IMR-90 (cell line): ENCODE results near the gene BRWD1. TPM values are rescaled to one million over a fixed set of nuclear protein-coding genes. Genes with fewer than 3 reads are reported as not detected.

ENCODE experiments used
- ATAC-seq: fragments of 200-7000 bp; cut with Tn5 transposase; 2 replicates; pipeline ENCODE4 v1.9.1; 2020; ENCODE audit warnings: low read depth, mild to moderate bottlenecking, moderate library complexity
- BruUV-seq: library from RNA; stranded (reverse); fragments of 400-500 nt; replicated peaks from 2 replicates; lab custom pipeline; 2021; lab: Mats Ljungman, UMichigan
- CTCF ChIA-PET: fragments of 300-600 bp; formaldehyde crosslinking; extraction: SDS; loops from one replicate; lab custom pipeline; 2021; ENCODE audit warnings: antibody characterized with exemption; lab: Yijun Ruan, JAX
- POLR2A ChIA-PET: fragments of 300-600 bp; sonication (Branson Sonifier 250); formaldehyde crosslinking; loops from one replicate; lab custom pipeline; 2022; ENCODE audit warnings: antibody characterized with exemption; ENCODE audit not compliant: unreplicated experiment; lab: Charles Lee
- DNase-seq: peaks from one replicate; pipeline ENCODE4 v3.0.0; 2013
- H2AFZ ChIP-seq: replicated peaks from 2 replicates; pipeline ENCODE3; 2013; ENCODE audit warnings: low read length, mild to moderate bottlenecking; ENCODE audit not compliant: poor library complexity
- H2AK5ac ChIP-seq: 2 replicates; pipeline ENCODE4 v1.6.1; 2013; ENCODE audit warnings: low read depth, low read length, inconsistent platforms
- H2AK9ac ChIP-seq: replicated peaks from 2 replicates; pipeline ENCODE3; 2013; ENCODE audit warnings: mild to moderate bottlenecking, low read depth, low read length, moderate library complexity; ENCODE audit not compliant: poor library complexity
- H2BK120ac ChIP-seq: 2 replicates; pipeline ENCODE4 v1.6.1; 2013; ENCODE audit warnings: low read depth, low read length, inconsistent platforms
- H2BK15ac ChIP-seq: 3 replicates; pipeline ENCODE4 v1.6.1; 2013; ENCODE audit warnings: low read depth, low read length, inconsistent platforms
- H2BK20ac ChIP-seq: 2 replicates; pipeline ENCODE4 v1.6.1; 2013; ENCODE audit warnings: low read depth, mild to moderate bottlenecking, inconsistent platforms, low read length, moderate library complexity
- H2BK5ac ChIP-seq: 2 replicates; pipeline ENCODE4 v1.6.1; 2013; ENCODE audit warnings: mild to moderate bottlenecking, low read depth, low read length, inconsistent platforms; ENCODE audit not compliant: poor library complexity, severe bottlenecking
- H3K14ac ChIP-seq: replicated peaks from 2 replicates; pipeline ENCODE4 v1.6.1; 2013; ENCODE audit warnings: low read depth, low read length, inconsistent platforms
- H3K18ac ChIP-seq: 2 replicates; pipeline ENCODE4 v1.6.1; 2013; ENCODE audit warnings: low read depth, low read length, control low read depth
- H3K23ac ChIP-seq: 2 replicates; pipeline ENCODE4 v1.6.1; 2013; ENCODE audit warnings: low read depth, low read length, inconsistent platforms
- H3K27ac ChIP-seq: 2 replicates; pipeline ENCODE4 v1.5.1; 2013; ENCODE audit warnings: mild to moderate bottlenecking, control low read depth, low read length; ENCODE audit not compliant: insufficient read depth
- H3K27me3 ChIP-seq: 2 replicates; pipeline ENCODE4 v1.6.1; 2013; ENCODE audit warnings: low read length; ENCODE audit not compliant: control insufficient read depth, insufficient read depth
- H3K36me3 ChIP-seq: 2 replicates; pipeline ENCODE4 v1.6.1; 2013; ENCODE audit warnings: low read length, mixed read lengths; ENCODE audit not compliant: control insufficient read depth, insufficient read depth
- H3K4ac ChIP-seq: 2 replicates; pipeline ENCODE4 v1.6.1; 2013; ENCODE audit warnings: low read depth, low read length, inconsistent platforms
- H3K4me1 ChIP-seq: 2 replicates; pipeline ENCODE4 v1.6.1; 2013; ENCODE audit warnings: low read length, mixed read lengths; ENCODE audit not compliant: control insufficient read depth, insufficient read depth
- H3K4me2 ChIP-seq: 2 replicates; pipeline ENCODE4 v1.6.1; 2013; ENCODE audit warnings: low read depth, mild to moderate bottlenecking, control low read depth, low read length, moderate library complexity
- H3K4me3 ChIP-seq: 2 replicates; pipeline ENCODE4 v1.5.1; 2013; ENCODE audit warnings: low read depth, mild to moderate bottlenecking, control low read depth, low read length, moderate library complexity; ENCODE audit not compliant: insufficient read depth
- H3K56ac ChIP-seq: 2 replicates; pipeline ENCODE4 v1.6.1; 2013; ENCODE audit warnings: low read length, inconsistent platforms; ENCODE audit not compliant: insufficient read depth; ENCODE audit errors: extremely low read depth
- H3K79me1 ChIP-seq, 2 experiments: 2 replicates each; pipeline ENCODE4 v1.6.1; 2013; ENCODE audit warnings: low read length in 2 of 2, inconsistent platforms in 1 of 2, low read depth in 1 of 2
- H3K9ac ChIP-seq: 2 replicates; pipeline ENCODE4 v1.6.1; 2013; ENCODE audit warnings: low read depth, low read length, control low read depth
- H3K9me1 ChIP-seq: 2 replicates; pipeline ENCODE4 v1.6.1; 2013; ENCODE audit warnings: low read length, inconsistent platforms; ENCODE audit not compliant: insufficient read depth
- H3K9me3 ChIP-seq: 2 replicates; pipeline ENCODE4 v1.6.1; 2013; ENCODE audit warnings: low read length; ENCODE audit not compliant: control insufficient read depth, insufficient read depth
- H4K20me1 ChIP-seq: 2 replicates; pipeline ENCODE4 v1.6.1; 2013; ENCODE audit warnings: low read length, inconsistent platforms; ENCODE audit not compliant: insufficient read depth
- H4K5ac ChIP-seq: 2 replicates; pipeline ENCODE4 v1.6.1; 2013; ENCODE audit warnings: mild to moderate bottlenecking, low read depth, low read length, control low read depth
- H4K8ac ChIP-seq, 2 experiments: 2 replicates each; pipeline ENCODE4 v1.6.1; 2013; ENCODE audit warnings: low read depth in 2 of 2, low read length in 2 of 2, control low read depth in 1 of 2, inconsistent platforms in 1 of 2
- H4K91ac ChIP-seq: 2 replicates; pipeline ENCODE4 v1.6.1; 2013; ENCODE audit warnings: low read depth, low read length, inconsistent platforms; ENCODE audit not compliant: insufficient read depth
- BHLHE40 ChIP-seq: fragments of 150-350 bp; IDR thresholded peaks from 2 replicates; pipeline ENCODE4 v1.6.1; 2016; ENCODE audit warnings: mild to moderate bottlenecking, low read depth, low read length
- CEBPB ChIP-seq: IDR thresholded peaks from 2 replicates; pipeline ENCODE4 v1.6.1; 2012; ENCODE audit warnings: low read depth, low read length, improper control_type of control experiment
- CHD1 ChIP-seq: IDR thresholded peaks from 2 replicates; pipeline ENCODE4 v1.6.1; 2012; ENCODE audit warnings: low read depth, low read length, improper control_type of control experiment
- FOS ChIP-seq: fragments of 150-350 bp; IDR thresholded peaks from 2 replicates; pipeline ENCODE4 v1.6.1; 2016; ENCODE audit warnings: low read depth, low read length
- MAFK ChIP-seq: IDR thresholded peaks from 2 replicates; pipeline ENCODE4 v1.6.1; 2012; ENCODE audit warnings: low read depth, low read length, improper control_type of control experiment
- MAZ ChIP-seq: IDR thresholded peaks from 2 replicates; pipeline ENCODE4 v1.6.1; 2012; ENCODE audit warnings: low read depth, mild to moderate bottlenecking, low read length, improper control_type of control experiment, moderate library complexity, borderline replicate concordance
- NFE2L2 ChIP-seq: fragments of 150-350 bp; IDR thresholded peaks from 2 replicates; pipeline ENCODE4 v1.6.1; 2016; ENCODE audit warnings: low read depth, mild to moderate bottlenecking, low read length
- POLR2A ChIP-seq: IDR thresholded peaks from 2 replicates; pipeline ENCODE4 v1.6.1; 2012; ENCODE audit warnings: mild to moderate bottlenecking, low read depth, low read length
- RAD21 ChIP-seq: IDR thresholded peaks from 2 replicates; pipeline ENCODE4 v1.6.1; 2012; ENCODE audit warnings: low read length, improper control_type of control experiment
- RFX5 ChIP-seq: IDR thresholded peaks from 2 replicates; pipeline ENCODE4 v1.8.0; 2012; ENCODE audit warnings: low read depth, mild to moderate bottlenecking, low read length, moderate library complexity
- SMC3 ChIP-seq: fragments of 150-350 bp; IDR thresholded peaks from 2 replicates; pipeline ENCODE4 v1.6.1; 2016; ENCODE audit warnings: low read depth, mild to moderate bottlenecking, antibody characterized with exemption, low read length, moderate library complexity
- WGBS, 2 experiments: methylation state at CpG; one replicate each; pipeline versions ENCODE4 v1.1.5 to v1.1.7; 2013; ENCODE audit warnings: missing lambda C conversion rate in 2 of 2; ENCODE audit not compliant: insufficient read length in 1 of 2; ENCODE audit errors: extremely low coverage in 2 of 2; 5-methylcytosine and 5-hydroxymethylcytosine counted together
- dilution Hi-C: fragments of 300-500 bp; cut with HindIII; formaldehyde crosslinking; loops from one replicate; pipeline ENCODE4 v1.14.3; 2018; ENCODE audit warnings: low sequenced_read_pairs; ENCODE audit not compliant: unreplicated experiment
- in situ Hi-C: fragments of 300-500 bp; cut with MboI; formaldehyde crosslinking; loops from 3 replicates; pipeline ENCODE4 v1.14.3; 2019; ENCODE audit warnings: low sequenced_read_pairs, inconsistent platforms, mixed read lengths
- intact Hi-C: fragments of 100-400 bp; cut with micrococcal nuclease; formaldehyde crosslinking; loops from 2 replicates; pipeline ENCODE4 v1.10.0; 2022
- polyA plus RNA-seq, 3 experiments: library from polyadenylated mRNA; depleted of rRNA; stranded (reverse); fragments of >200 nt; gene quantifications; 2 replicates each; pipeline ENCODE4 v1.2.3, GENCODE V29; 2012; ENCODE audit warnings: low replicate concordance in 1 of 3
- total RNA-seq: library from RNA; depleted of rRNA; stranded (reverse); fragments of >200 nt; gene quantifications from 2 replicates; pipeline ENCODE4 v1.2.3, GENCODE V29; 2012
- TF ChIP-seq, protein P1 (sequence below): fragments of 150-350 bp; IDR thresholded peaks from 2 replicates; pipeline ENCODE4 v1.6.1; 2017; ENCODE audit warnings: mild to moderate bottlenecking, antibody characterized with exemption, low read length, low read depth
- TF ChIP-seq, protein P2 (sequence below): fragments of 150-350 bp; IDR thresholded peaks from 2 replicates; pipeline ENCODE4 v1.6.1; 2016; ENCODE audit warnings: low read depth, mild to moderate bottlenecking, low read length, moderate library complexity, borderline replicate concordance

The BRWD1 gene
- total and polyA plus RNA-seq, 2 of the 4 experiments (the other 2 are of a cell fraction) = 6.7 to 28.7 TPM

DNA sequence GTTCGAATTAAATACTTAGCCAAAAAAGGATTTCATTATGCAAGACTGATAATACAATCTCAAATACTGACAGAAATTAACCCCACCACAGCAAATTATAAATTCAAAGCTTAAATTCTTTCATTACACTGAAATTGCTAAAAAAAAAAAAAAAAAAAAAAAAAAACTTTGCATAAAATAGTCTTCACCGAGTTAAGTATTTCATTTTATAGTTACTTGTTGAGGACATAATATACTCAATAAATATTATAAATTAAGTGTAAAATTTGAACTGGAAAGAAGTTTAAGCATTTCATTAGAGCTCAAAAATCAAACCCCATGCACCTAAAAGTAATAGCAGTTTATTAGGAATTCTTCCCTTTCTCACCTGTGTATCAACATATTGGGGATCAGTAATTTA lies 128.3 kb downstream of the BRWD1 start:
- Histone ChIP-seq H2BK5ac (no peak overlapping the region), H3K9ac (no peak overlapping the region), H3K23ac (no peak overlapping the region), H4K5ac (no peak overlapping the region), H3K18ac (no peak overlapping the region), H2BK120ac (no peak overlapping the region), H4K91ac (no peak overlapping the region), H3K9me3 (no peaks in the 10 kb centered on the region), H4K20me1 (peaks cover 9% of the 10 kb centered on the region; the same call in 1 of the 2 replicates), H2AFZ (no peak overlapping the region), H2AK5ac (no peak overlapping the region), H3K4ac (no peak overlapping the region), H3K4me3 (no peak overlapping the region), H3K9me1 (peaks cover 4% of the 10 kb centered on the region), H2AK9ac (no peak overlapping the region), H2BK15ac (no peak overlapping the region), H3K36me3 (no peaks in the 10 kb centered on the region), H3K56ac (no peak overlapping the region), H3K27me3 (no peaks in the 10 kb centered on the region), H3K4me1 (peaks cover 4% of the 10 kb centered on the region; the same call in 1 of the 2 replicates), H3K27ac (no peak overlapping the region), H2BK20ac (no peak overlapping the region), H4K8ac (no peak overlapping the region), H3K4me2 (no peak overlapping the region), H3K14ac (no peak overlapping the region), H3K79me1 (peaks cover 15 to 30% of the 10 kb centered on the region in 2 experiments)
- WGBS, 2 experiments = no CpG with 5 or more reads among the region's 2 CpGs
- CTCF ChIA-PET = no interaction called here
- dilution Hi-C loops = no loop called here
- POLR2A ChIA-PET = interaction anchor here (0.6 kb wide), 1 partner anchor 11 kb away, joined by 8 read pairs; no protein-coding TSS in a partner anchor
- in situ Hi-C loops = no loop called here
- BruUV-seq = no TSS peak
- intact Hi-C loops = no loop called here
- no peak for TF ChIP-seq RFX5
- no peak for TF ChIP-seq CEBPB
- TF ChIP-seq, protein P1, sequence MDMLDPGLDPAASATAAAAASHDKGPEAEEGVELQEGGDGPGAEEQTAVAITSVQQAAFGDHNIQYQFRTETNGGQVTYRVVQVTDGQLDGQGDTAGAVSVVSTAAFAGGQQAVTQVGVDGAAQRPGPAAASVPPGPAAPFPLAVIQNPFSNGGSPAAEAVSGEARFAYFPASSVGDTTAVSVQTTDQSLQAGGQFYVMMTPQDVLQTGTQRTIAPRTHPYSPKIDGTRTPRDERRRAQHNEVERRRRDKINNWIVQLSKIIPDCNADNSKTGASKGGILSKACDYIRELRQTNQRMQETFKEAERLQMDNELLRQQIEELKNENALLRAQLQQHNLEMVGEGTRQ = no peak
- TF ChIP-seq SMC3 = no peak
- no peak for TF ChIP-seq FOS
- no peak for TF ChIP-seq POLR2A
- TF ChIP-seq CHD1 = no peak
- TF ChIP-seq RAD21 = no peak
- TF ChIP-seq, protein P2, sequence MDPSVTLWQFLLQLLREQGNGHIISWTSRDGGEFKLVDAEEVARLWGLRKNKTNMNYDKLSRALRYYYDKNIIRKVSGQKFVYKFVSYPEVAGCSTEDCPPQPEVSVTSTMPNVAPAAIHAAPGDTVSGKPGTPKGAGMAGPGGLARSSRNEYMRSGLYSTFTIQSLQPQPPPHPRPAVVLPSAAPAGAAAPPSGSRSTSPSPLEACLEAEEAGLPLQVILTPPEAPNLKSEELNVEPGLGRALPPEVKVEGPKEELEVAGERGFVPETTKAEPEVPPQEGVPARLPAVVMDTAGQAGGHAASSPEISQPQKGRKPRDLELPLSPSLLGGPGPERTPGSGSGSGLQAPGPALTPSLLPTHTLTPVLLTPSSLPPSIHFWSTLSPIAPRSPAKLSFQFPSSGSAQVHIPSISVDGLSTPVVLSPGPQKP = no peak
- no peak for TF ChIP-seq MAZ
- TF ChIP-seq NFE2L2 = no peak
- no peak for TF ChIP-seq BHLHE40
- no peak for TF ChIP-seq MAFK
- ATAC-seq = no peak
- no peak for DNase-seq
